ENCODE results near the gene CEP126. TPM values are rescaled to one million over a fixed set of nuclear protein-coding genes. Genes with fewer than 3 reads are reported as not detected.

CEP126 gene, protein sequence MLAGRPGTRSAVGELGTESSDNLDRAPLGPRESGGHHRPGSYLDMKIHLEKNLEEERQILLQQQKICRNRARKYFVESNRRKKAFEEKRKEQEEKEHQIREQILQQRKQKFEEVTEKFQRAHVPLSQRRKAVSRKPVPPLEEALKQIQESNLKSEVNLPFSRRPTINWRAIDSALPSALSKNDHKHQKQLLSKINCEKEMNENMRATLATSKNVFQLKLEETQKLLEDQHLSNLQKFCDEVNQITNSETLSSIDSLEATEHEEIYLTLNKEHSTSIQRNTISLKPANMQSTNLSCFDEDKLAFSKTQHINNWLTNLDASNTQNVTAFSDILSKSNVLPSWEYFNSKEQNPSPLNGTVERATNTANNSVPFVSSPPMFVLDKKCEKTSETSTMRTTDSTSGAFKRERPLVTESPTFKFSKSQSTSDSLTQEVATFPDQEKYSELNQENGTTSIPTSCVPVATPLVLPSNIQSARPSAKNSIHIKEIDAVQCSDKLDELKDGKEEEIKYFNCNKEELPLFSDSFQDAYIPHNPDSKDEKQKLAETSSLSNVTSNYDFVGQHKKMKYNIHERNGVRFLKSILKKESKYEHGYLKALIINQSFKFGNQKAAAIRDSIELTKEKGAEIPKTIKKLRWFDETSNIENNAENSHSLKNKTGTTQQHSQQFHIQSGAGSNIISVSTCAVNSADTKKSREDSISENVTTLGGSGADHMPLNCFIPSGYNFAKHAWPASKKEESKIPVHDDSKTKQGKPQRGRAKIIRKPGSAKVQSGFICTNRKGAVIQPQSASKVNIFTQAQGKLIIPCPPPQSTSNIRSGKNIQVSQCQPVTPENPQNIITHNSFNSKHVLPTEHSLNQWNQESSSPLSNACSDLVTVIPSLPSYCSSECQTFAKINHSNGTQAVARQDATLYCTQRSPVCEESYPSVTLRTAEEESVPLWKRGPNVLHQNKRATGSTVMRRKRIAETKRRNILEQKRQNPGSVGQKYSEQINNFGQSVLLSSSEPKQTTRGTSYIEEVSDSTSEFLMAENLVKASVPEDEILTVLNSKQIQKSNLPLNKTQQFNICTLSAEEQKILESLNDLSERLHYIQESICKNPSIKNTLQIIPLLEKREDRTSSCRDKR
- total RNA-seq (2022) (3.1 and 4.3 TPM in 2 replicates), Bru-seq, nascent RNA (percentile 55 among the genes with signal in this experiment), BruChase-seq, experiment 1, labeled RNA remaining after a 6-hour chase (percentile 57 among the genes with signal in this experiment), BruChase-seq, experiment 2, labeled RNA remaining after a 2-hour chase (percentile 55 among the genes with signal in this experiment)
- long read RNA-seq, partial matches to known transcripts = 0 of 2 reads
- long read RNA-seq, other reads (novel, unspliced or antisense) = 2 of 2 reads

DNA sequence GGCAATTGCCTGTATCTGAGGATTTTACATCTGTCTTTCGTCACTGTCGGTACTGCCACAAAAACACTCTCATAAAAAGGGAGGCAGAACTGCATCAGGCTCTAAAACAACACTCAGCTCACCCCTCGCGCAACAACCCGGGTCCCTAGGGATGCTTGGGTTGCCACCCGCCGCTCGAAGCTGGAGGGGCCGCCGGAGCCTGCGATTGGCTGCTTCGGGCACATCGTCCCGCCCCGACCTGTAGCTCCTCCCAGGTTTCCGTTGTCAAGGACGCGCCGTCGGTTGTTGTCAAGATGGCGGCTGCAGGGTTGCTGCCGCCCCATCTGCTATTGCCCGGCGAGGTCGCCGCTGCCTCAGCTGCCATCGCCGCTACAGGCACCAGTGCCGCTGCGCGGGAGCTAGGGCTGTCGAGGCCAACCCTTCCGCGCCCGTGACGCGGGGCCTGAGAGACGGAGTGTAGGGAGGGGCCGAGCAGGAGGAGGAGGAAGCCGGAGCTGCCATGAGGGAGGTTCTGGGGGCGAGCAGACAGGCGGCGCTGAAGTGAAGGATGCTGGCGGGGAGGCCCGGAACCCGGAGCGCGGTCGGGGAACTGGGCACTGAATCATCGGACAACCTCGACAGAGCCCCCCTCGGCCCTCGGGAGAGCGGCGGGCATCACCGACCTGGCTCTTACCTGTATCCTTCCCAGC, at the start of gene CEP126:
Gene CEP126, plus strand, starts transcription at position 273 of the 689 bp plus-strand sequence. Its CDS starts 275 bp downstream, at position 548.
- peak; percentile 92 for DNase-seq (ENCODE audit: unreplicated experiment)
- Mint-ChIP-seq H3K4me1 (ENCODE audit: insufficient read depth, unreplicated experiment) (peaks cover 33% of the 10 kb centered on the region), H3K36me3 (ENCODE audit: insufficient read depth, unreplicated experiment) (peaks cover 4% of the 10 kb centered on the region), H3K9me3 (ENCODE audit: unreplicated experiment) (no peaks in the 10 kb centered on the region), H3K27me3 (ENCODE audit: insufficient read depth, unreplicated experiment) (no peaks in the 10 kb centered on the region), H3K27ac (ENCODE audit: low read depth, unreplicated experiment) (peak within 1 kb of the TSS; percentile 98), H3K4me3 (ENCODE audit: unreplicated experiment) (peak within 1 kb of the TSS; percentile 96)
- TF ChIP-seq, protein P1, sequence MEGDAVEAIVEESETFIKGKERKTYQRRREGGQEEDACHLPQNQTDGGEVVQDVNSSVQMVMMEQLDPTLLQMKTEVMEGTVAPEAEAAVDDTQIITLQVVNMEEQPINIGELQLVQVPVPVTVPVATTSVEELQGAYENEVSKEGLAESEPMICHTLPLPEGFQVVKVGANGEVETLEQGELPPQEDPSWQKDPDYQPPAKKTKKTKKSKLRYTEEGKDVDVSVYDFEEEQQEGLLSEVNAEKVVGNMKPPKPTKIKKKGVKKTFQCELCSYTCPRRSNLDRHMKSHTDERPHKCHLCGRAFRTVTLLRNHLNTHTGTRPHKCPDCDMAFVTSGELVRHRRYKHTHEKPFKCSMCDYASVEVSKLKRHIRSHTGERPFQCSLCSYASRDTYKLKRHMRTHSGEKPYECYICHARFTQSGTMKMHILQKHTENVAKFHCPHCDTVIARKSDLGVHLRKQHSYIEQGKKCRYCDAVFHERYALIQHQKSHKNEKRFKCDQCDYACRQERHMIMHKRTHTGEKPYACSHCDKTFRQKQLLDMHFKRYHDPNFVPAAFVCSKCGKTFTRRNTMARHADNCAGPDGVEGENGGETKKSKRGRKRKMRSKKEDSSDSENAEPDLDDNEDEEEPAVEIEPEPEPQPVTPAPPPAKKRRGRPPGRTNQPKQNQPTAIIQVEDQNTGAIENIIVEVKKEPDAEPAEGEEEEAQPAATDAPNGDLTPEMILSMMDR (IDR thresholded peaks at IDR 0.05; ENCODE audit: unreplicated experiment) = peak; percentile 27
- ChIA-PET CTCF (interaction anchor here (0.5 to 2.2 kb wide), 18 partner anchors 10 to 1272 kb away, joined by 3 to 12 read pairs (median 4); no protein-coding TSS in a partner anchor), POLR2A (interaction anchor here (0.6 to 2.5 kb wide), 20 partner anchors 9 to 354 kb away, joined by 3 to 18 read pairs (median 4); no protein-coding TSS in a partner anchor)
- intact Hi-C loops (cut with micrococcal nuclease) = loop anchor here (1.0 to 5.0 kb wide), 4 partner anchors 53 to 353 kb away; partner anchors contain the start of gene YAP1
- no TSS peak for BruUV-seq (replicated peaks)

DNA sequence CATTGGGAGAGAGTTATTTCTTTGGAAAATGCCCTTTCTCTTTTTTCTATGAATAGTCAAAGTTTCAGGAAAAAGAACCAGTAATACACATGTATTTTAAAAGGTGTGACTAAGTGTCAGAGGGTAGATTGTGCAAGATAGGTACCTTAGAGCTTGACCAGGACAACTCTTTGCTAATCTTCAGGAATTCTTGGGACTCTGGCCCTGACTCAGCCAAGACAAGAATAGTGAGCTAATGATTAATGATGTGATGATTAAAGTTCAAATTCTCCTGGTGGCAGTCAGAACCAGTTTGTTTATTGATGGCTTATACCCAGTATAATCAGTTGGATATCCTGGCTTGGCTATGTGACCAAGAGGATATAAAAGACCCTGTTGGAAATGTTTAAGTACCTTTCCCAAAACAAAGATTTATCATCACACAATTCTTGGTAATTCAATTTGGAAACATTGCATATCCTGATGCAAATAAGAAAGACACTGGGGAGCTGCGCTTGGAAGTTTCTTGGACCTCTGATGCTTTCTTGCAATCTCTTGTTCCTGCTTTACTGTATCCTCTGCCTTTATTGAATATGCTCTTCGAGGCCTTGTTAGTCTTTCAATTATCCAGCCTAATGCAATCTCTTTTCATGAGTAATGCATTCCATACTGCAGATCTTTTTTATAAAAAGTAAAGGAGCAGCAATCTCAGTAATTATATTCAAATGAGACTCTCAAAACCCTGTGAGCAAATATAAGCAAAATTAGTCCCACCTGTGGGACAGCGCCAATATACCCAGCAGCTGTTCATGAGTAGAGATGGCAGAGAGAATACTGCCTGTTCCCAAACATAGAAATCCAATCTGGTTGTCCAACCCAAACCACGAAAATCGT, 48.0 kb upstream of the CEP126 start:
- no peaks in the 10 kb centered on the region for H3K36me3 Mint-ChIP-seq (ENCODE audit: insufficient read depth, unreplicated experiment)
- ChIA-PET POLR2A (interaction anchor here (1.0 to 1.4 kb wide), 2 partner anchors 49 to 141 kb away, joined by 3 to 4 read pairs; partner anchors contain the start of gene ANGPTL5), CTCF (interaction anchor here (0.7 to 13.1 kb wide), 7 partner anchors 8 to 402 kb away, joined by 3 to 372 read pairs (median 3); partner anchors contain the start of gene CEP126)
- H3K9me3 Mint-ChIP-seq (ENCODE audit: unreplicated experiment) = peaks cover 8% of the 10 kb centered on the region
- BruUV-seq (replicated peaks) = no TSS peak
- H3K4me3 Mint-ChIP-seq (ENCODE audit: unreplicated experiment) = no peak overlapping the region
- H3K4me1 Mint-ChIP-seq (ENCODE audit: insufficient read depth, unreplicated experiment) = peaks cover 13% of the 10 kb centered on the region
- intact Hi-C loops (cut with micrococcal nuclease) = no loop called here
- DNase-seq (ENCODE audit: unreplicated experiment) = no peak
- no peak overlapping the region for H3K27ac Mint-ChIP-seq (ENCODE audit: low read depth, unreplicated experiment)
- TF ChIP-seq, protein P1 (IDR thresholded peaks at IDR 0.05; ENCODE audit: unreplicated experiment) = no peak
- H3K27me3 Mint-ChIP-seq (ENCODE audit: insufficient read depth, unreplicated experiment) = no peaks in the 10 kb centered on the region

DNA sequence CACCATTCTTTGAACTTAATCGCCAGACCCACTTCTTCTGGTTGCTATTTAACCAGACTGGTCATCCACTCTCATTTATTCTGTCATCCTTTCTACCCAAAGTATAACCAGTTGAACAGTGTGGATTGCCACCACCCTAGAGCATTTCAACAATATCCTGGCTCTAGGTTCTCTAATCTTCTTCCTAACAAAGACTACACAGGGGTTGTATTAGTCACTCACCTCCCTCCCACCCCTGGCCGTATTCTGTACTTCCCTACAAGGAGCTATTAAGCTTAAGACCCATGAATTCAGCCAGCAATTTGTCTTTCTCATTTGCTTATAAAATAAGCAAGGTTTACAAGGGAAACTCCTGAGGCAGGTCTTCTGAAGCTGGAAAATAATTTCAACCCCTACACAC, 46.9 kb upstream of the CEP126 start:
- no peak for DNase-seq (ENCODE audit: unreplicated experiment)
- TF ChIP-seq, protein P1 (IDR thresholded peaks at IDR 0.05; ENCODE audit: unreplicated experiment) = no peak
- ChIA-PET POLR2A (interaction anchor here (0.6 kb wide), 1 partner anchor 61 kb away, joined by 3 read pairs; no protein-coding TSS in a partner anchor), CTCF (interaction anchor here (0.6 to 13.1 kb wide), 4 partner anchors 16 to 142 kb away, joined by 3 to 372 read pairs (median 4); partner anchors contain the start of gene CEP126)
- Mint-ChIP-seq H3K27me3 (ENCODE audit: insufficient read depth, unreplicated experiment) (no peaks in the 10 kb centered on the region), H3K9me3 (ENCODE audit: unreplicated experiment) (peaks cover 8% of the 10 kb centered on the region), H3K36me3 (ENCODE audit: insufficient read depth, unreplicated experiment) (no peaks in the 10 kb centered on the region), H3K27ac (ENCODE audit: low read depth, unreplicated experiment) (no peak overlapping the region), H3K4me3 (ENCODE audit: unreplicated experiment) (no peak overlapping the region), H3K4me1 (ENCODE audit: insufficient read depth, unreplicated experiment) (peaks cover 6% of the 10 kb centered on the region)
- intact Hi-C loops (cut with micrococcal nuclease) = no loop called here
- no TSS peak for BruUV-seq (replicated peaks)

Measured in MCF 10A (cell line).